HG02885 (cell line): Measurements from ENCODE around the gene ETV3.

ENCODE experiments used
- ATAC-seq: cut with Tn5 transposase; IDR thresholded peaks from one replicate; pipeline ENCODE4 v1.9.1; 2021; ENCODE audit warnings: mild to moderate bottlenecking; ENCODE audit not compliant: unreplicated experiment, poor library complexity

Gene ETV3

GRCh38 chr1:157142201-157142600 lies 4.0 kb upstream of the ETV3 start:
- ATAC-seq = no peak

GRCh38 chr1:157141212-157141855 lies 3.1 kb upstream of the ETV3 start:
- ATAC-seq = no peak

GRCh38 chr1:157140063-157140588 lies 1.9 kb upstream of the ETV3 start:
- ATAC-seq = no peak

GRCh38 chr1:157139052-157139715 lies 989 bp upstream of the ETV3 start:
- ATAC-seq = no peak

- ATAC-seq = peak; percentile 2
Measured at GRCh38 chr1:157137408-157138219, 581 bp downstream of the ETV3 start.

GRCh38 chr1:157137046-157137407 lies 1.2 kb downstream of the ETV3 start:
- no peak for ATAC-seq

GRCh38 chr1:157136133-157136532 lies 2.1 kb downstream of the ETV3 start:
- ATAC-seq = no peak

- no peak for ATAC-seq
Measured at GRCh38 chr1:157135646-157136045, 2.5 kb downstream of the ETV3 start.

GRCh38 chr1:157135070-157135469 lies 3.1 kb downstream of the ETV3 start:
- ATAC-seq = no peak

GRCh38 chr1:157134442-157134841 lies 3.8 kb downstream of the ETV3 start:
- no peak for ATAC-seq

GRCh38 chr1:157133426-157133825 lies 4.8 kb downstream of the ETV3 start:
- no peak for ATAC-seq

- ATAC-seq = no peak
Measured at GRCh38 chr1:157132616-157133167, 5.5 kb downstream of the ETV3 start.

- no peak for ATAC-seq
Measured at GRCh38 chr1:157132111-157132510, 6.1 kb downstream of the ETV3 start.

GRCh38 chr1:157131281-157131680 lies 6.9 kb downstream of the ETV3 start:
- no peak for ATAC-seq

GRCh38 chr1:157124855-157125254 lies 13.3 kb downstream of the ETV3 start:
- ATAC-seq = no peak

GRCh38 chr1:157119448-157119847 lies 18.7 kb downstream of the ETV3 start:
- no peak for ATAC-seq

GRCh38 chr1:157119008-157119407 lies 19.2 kb downstream of the ETV3 start:
- no peak for ATAC-seq

GRCh38 chr1:157117527-157118057 lies 20.6 kb downstream of the ETV3 start:
- ATAC-seq = peak; percentile 50

- no peak for ATAC-seq
Measured at GRCh38 chr1:157116737-157117103, 21.5 kb downstream of the ETV3 start.

GRCh38 chr1:157115851-157116736 lies 22.1 kb downstream of the ETV3 start:
- ATAC-seq = no peak
